GM19324 (cell line): ENCODE results near the gene TRIM28.
"Not testable (repeated sequence)": the region's sequence is repeated elsewhere in the genome, so short reads cannot be mapped to it uniquely, and the experiment has no call there.

Experiments used
- ATAC-seq: cut with Tn5 transposase; IDR thresholded peaks from one replicate; pipeline ENCODE4 v1.9.1; 2021; ENCODE audit warnings: mild to moderate bottlenecking, moderate library complexity; ENCODE audit not compliant: unreplicated experiment, low FRiP score

Gene TRIM28

DNA sequence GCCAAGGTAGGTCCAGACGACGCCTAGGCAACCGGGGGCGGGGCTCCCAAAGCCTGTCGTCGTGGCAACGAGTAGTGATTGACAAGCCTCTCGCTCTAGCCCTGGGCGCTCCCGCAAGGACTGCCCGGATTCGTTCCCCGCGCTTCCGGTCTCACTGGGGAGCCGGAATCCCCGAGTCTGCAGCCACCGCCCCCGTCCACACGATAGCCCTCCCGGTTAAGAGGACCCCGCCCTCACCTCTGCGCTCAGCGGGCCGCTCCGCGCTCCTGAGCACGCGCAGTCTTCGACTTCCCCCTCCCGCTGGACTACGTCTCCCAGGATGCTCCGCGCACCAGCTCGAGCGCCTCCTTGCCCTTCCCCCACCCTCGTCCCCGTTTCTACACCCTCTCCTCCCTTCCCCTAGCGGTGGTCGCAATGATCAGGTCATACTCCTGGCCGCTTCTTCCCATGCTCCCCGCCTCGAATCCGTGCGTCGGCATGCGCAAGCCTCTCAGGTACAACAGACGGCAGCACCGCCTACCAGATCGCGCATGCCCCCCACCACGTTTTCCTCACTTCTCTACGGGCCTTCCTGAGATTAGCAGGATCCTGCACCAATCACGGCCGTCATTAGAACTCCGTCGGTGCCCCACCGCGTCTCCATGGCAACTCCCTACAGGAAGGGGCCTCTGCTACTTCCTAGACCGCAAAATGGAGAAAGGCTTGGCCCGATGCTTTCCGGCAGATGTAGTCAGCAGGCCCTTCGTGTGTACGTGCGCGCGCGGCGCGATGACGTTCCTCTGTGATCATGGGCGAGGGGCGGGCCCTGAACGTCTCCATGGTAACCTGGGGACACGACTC is 29.2 kb downstream of the TRIM28 start, which contains the start of gene MZF1:
Gene MZF1, minus strand, starts transcription at position 518 of the 840 bp plus-strand sequence. CDS start 1,946 bp downstream, outside the sequence.
- peak; percentile 63 for ATAC-seq

DNA sequence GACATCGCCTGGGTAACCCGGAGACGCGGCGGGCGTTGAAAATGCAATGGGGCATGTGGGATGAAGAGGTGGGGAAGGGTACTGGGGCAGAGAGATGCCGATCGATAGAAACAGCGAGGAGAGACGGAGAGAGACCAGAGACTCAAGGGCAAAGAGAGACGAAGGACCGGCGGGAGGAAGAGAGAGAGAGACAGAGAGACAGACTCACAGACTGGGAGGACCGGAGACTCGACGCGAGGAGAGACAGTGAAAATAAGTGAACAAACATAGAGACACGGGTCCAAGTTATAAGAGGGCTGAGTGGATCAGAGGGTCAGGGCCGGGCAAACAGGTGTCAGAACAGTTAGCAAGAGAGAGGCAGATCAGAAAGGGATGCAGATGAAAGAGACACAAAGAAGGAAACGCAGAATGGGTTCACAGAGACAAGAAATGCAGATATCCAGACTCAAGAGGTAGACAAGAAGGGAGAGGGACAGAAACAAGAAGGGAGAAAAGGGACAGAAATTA is 29.8 kb downstream of the TRIM28 start:
- ATAC-seq, result no peak

DNA sequence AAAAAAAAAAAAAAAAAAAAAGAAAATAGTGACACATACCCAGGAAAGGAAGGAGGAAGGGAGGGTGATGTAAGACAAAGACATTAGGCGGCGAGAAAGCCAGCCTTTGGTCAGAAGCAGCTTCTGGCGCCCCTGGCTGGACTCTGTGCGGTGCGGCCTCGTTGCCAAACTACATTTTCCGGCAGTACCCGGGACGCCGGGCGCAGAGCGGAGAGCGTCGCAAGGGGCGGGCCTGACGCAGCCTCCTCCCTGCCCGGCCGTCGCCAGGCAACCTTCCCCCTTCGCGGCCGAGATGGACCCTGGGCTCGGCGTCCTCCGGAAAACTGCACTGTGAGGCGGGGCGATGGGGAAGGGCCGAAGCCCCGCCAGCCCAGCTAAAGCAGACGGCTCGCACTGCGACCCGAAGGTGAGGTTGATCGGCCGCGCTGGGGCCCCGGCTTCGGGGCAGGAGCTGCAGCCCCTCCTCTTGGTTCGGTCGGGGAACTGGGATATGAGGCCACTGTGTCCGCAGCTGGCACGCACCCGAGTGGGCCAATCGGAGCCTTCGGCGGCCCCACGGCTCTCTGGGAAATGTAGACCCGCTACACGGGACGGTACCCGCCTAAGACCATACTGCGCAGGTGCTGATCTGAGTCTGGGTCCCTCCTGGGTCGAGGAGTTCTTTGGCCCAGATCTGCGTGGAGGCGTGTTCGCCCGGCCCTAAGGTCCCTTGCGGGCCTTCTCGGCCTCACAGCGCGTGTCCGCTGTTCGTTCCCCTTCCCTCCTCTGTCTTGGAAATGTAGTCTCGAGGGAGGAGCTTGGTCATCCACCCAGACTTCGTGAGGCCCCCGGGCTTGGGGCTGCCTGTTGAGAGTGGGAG is 31.5 kb downstream of the TRIM28 start:
- peak; percentile 39 for ATAC-seq

DNA sequence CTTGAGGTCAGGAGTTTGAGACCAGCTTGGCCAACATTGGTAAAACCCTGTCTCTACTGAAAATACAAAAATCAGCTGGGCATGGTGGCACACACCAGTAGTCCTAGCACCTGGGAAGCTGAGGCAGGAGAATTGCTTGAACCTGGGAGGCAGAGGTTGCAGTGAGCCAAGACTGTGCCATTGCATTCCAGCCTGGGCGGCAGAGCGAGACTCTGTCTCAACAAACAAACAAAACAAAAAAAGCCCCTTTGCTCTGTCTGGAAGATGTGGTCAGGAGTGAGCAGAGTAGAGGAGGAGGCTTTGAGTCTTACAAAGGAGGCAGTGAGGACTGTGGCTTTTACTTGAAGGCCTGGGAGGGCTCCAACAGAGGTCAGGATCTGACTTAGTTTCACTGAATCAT is 33.7 kb downstream of the TRIM28 start:
- not testable (repeated sequence) for ATAC-seq

DNA sequence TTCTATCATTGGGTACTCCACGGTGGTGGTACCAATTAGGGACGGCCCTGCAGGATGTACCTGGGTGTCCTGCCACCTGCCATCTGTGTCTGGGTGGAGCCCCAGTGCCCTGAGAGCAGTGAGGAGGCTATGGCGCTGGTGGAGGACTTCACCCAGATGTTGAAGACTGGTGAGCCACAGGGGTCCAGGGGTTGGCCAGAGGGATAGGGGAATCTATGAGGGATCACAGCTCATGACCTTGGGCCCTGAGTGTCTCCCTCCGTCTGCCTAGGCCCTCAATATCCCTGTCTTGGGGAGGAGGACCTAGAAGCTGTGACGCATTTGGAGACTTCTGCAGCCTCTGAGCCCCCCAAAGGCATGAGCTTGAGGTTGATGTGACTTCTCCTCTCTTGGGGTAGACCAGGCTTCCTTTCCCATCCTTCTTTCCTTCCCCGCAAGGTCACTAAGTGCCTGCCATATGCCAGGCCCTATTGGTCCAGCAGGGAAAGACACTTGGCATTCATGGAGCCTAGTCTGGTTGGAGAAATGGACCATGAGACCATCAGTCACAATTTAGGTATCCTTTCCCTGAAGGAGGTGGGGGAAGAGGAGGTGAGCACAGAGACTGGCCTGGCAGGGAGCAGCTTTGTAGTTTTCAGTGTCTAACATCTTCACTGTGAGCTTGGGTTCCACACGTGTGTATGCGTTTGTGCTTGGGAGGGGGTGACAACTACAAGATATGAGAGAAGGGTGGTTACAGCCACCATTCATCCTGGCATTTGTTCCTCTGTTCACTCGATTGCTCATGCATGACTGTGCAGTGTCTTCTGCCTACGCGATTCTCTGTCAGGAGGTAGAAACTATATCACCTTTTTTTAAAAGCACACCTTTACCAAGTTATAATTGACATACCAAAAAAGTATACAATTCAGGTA is 34.4 kb downstream of the TRIM28 start:
- ATAC-seq, result no peak

DNA sequence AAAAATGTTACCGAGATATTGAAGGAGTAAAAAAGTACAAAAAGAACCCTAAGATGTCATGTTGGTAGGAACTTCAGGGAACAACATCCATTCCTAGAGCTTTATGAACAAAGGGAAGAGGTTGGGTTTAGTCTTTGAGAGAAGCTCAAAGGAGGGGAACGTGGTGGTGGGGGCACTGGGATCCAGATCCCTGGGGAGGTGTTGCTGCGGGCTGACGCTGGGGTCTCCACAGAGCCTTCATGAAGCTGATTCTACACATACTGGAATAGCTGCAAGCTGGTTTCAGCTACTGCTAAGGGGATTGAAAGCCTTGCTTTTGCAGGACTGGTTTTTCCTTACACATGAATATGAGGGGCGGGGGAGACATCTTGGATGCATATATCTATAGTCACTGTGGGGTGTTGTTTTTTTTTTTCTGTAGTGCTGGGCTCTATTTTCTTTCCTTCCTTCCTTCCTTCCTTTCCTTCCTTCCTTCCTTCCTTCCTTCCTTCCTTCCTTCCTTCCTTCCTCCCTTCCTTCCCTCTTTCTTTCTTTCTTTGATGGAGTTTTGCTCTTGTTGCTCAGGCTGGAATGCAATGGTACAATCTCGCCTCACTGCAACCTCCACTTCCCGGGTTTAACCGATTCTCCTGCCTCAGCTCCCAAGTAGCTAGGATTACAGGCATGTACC is 35.7 kb downstream of the TRIM28 start:
- no peak for ATAC-seq

DNA sequence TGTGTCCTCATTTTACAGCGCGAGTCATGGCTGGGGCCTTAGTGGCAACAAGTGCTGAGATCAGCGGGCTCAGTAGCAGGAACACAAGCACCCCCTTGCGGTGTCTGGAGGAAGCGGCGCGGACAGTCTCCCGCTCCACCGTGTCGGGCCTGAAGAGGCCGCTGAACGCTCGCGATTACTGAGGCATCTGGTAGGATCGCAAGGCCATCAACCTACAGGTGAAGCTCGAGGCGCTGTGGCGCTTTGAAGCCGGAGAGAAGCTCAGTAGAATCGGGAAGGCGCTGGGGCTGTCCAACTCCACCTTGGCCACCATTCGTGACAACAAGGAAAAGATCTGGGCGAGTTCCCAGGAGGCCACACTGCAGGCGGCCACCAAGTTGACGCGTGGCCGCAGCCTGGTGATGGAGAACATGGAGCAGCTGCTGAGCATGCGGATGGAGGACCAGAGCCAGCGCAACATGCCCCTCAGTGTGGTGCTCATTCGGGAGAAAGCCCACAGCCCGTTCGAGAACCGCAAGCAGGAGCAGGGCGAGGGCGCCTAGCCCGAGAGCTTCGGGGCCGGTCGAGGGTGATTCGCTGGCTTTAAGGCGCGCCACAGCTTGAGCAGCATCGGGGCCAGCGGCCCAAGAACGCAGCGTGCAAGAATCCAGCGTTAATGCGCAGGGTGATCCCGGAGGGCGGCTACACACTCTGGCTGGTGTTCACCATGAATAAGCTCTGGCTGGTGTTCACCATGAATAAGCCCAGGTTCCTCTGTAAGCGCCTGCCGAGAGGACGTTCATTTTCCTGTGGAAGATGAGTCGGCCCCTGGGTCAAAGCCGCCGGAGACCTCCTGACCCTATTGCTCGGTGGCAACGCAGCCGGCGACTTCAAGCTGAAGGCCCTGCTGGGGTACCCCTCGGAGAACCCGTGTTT is 37.6 kb downstream of the TRIM28 start:
- ATAC-seq, result peak; percentile 74

DNA sequence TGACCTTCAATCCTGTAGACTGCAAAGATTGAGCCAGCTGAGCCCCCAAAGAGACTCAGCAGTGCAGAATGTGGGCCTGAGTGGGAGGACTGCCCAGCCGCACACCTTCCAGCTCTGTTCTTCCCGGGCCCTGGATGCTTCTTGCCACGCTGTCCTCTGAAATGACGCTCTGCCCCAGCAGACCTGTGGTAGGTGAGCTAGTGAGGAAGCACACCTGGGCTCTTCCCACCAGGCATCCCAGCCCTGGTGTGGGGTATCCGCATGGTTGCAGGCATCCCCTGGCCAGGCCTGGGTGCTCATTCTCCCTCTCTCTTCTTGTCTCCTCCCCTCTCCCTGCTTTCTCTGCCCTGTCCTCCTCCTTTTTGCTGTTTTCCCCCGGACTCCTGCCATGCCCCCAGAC is 39.1 kb downstream of the TRIM28 start:
- ATAC-seq, result no peak

DNA sequence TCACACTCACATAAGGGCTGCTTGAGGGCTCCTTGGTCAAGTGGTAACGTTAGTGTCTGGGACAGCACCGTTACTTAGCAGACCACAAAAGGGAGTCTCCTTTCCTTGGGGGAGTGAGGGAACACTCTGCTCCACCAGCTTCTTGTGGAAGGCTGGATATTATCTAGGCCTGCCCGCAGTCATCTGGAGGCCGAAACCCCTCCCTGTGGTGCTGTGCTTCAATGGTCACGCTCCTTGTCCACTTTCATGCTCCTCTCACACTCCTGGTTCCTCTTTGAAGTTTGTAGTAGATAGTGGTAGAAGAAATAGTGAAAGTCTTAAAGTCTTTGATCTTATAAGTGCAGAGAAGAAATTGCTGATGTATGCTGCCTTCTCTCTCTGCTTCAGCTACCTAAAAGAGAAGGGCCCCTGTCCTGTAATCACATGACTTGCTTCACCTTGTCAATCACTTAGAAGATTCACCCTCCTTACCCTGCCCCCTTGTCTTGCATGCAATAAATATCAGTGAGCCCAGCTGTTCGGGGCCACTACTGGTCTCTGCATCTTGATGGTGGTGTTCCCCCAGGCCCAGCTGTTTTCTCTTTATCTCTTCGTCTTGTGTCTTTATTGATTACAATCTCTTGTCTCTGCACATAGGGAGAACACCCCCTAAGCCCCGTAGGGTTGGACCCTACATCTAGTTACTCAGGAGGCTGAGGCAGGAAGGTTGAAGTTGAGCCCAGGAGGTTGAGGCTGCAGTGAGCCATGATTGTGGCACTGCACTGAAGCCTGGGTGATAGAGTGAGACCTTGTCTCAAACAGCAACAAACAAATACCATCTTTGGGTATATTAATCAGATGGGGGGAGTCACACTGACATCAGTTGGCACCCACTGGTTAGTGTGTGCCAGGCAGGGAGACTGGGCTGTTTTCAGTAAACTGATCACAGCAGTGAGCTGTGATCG is 40.9 kb downstream of the TRIM28 start:
- ATAC-seq, result no peak

DNA sequence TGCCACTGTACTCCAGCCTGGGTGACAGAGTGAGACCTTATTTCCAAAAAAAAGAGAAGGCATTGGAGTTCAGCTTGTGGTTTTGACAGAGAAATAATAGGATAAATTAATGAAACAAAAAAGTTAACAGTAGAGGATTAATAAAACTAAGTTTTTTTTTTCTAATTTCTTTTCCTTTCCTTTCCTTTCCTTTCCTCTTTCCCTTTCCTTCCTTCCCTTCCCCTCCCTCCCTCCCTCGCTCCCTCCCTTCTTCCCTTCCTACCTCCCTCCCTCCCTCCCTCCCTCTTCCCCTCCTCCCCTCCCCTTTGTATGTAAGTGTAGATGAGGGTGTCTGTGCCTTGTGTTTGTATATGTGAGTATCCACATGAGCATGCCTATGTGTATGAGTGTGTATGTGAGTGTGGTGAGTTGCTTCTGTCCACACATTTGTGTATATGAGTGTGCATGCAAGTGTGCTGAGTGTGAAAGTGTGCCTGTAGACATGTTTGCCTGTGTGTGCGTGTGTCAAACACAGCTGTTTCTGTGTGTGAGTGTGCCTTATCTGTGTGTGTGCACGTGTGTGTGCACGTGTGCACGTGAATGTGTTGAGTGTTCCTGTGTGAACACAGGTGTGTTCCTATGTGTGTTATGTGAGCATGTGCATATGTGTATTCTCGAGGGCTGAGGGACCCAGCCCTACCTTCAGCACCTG is 41.7 kb downstream of the TRIM28 start:
- ATAC-seq, result no peak

DNA sequence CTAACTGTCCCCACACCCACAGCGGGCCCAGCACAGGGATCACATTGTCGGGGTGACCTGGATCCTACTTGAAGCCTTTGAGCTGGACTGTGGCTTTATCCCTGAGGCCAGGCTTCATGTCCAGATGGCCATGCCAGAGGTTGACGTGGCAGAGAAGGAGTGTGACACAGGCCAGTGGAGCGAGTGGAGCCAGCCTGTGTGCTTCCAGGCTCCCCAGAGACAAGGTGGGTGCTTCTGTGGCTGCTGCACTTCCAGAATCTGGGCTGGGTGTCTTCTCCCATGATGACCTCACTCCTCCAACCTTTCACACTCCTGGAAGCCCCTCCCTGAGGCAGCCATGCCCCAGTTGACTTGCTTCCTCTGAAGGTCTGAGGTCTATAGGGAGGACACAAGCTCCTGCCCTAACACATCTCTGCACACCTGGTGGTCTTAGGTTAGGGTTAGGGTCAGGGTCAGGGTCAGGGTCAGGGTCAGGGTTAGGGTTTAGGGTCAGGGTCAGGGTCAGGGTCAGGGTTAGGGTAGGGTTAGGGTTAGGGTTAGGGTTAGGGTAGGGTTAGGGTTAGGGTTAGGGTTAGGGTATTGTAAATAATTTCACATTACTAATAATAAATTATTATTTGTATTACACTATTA is 42.4 kb downstream of the TRIM28 start:
- ATAC-seq, result no peak
